Suppressor macrophage (primary cell): Measurements from ENCODE around the gene HNRNPA3.
"Not testable (repeated sequence)": the region's sequence is repeated elsewhere in the genome, so short reads cannot be mapped to it uniquely, and the experiment has no call there.

ENCODE experiments used
- DNase-seq, 4 experiments: peaks; one replicate each; pipeline ENCODE4 v3.0.0-alpha.2; 2020 to 2022

The HNRNPA3 gene

DNA sequence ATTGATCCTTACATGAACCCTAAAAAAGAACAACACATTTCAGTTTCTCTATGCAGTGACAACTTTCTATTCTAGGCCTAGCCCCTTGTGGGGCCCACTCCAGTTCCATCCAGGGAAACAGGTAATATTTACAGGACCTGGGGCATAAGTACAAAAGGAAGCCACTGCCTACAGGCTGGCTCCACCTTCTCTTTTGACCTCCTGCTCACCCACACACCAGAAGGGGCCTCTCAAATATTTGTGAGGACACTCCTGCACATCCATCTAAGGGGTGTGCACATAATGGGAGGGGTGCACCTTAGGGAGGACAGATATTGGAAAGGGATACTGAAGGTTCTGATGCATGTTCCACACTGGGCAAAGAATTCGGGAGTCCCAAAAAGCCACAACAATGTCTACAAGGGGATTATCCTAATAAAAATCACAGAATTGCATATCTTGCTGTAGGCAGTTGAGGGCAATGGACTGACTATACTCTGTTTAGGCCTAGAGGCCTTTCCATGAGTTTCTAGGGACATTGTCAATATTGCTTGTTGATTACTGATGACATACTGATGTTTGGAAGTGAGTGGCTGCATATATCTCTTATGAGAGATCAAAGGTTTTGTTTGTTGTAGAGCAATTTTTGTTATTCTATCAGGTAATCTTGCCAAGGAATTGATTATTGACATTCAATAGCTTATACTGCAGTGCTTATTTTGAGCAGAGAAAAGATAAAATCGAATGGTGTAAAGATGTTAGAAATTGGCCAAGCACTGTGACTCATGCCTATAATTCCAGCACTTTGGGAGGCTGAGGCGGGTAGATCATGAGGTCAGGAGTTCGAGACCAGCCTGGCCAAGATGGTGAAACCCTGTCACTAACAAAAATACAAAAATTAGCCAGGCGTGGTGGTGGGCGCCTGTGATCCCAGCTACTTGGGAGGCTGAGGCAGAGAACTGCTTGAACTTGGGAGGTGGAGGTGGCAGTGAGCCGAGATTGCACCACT is 23.8 kb upstream of the HNRNPA3 start:
- DNase-seq = no peak

DNA sequence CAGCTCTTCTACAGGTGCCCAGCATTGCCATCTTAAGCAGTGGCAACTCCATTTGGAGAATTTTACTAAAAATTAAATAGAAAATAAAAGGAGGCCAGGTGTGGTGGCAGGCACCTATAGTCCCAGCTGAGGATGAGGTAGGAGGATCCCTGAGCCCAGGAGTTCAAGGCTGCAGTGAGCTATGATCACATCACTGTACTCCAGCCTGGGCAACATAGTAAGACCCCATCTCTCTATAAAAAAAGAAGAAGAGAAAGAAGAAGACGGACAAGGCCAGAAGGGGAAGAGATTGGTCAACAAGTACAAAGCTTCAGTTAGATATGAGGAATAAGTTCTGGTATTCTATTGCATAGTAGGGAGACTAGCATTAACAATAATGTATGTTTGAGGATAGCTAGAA is 21.7 kb upstream of the HNRNPA3 start:
- peak in 1 of 4 experiments; percentile 10 for DNase-seq

DNA sequence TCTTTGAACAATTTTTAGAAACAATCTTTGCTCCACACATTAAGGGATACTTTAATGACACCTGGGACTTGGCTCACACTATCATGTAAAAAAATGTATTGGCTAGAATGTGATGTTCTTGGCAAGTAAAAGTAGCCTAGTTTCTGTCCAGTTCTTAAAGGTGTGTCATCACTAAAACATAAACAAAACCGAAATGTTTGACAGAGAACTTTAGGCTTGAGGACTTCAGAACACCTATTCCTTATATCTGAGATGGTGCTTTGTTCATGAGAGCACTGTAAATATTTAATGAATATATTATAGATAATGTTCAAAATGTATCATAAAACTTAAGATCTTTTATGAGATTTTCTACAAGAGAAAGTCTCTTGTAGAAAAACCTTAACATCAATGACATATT is 19.8 kb upstream of the HNRNPA3 start:
- no peak for DNase-seq

DNA sequence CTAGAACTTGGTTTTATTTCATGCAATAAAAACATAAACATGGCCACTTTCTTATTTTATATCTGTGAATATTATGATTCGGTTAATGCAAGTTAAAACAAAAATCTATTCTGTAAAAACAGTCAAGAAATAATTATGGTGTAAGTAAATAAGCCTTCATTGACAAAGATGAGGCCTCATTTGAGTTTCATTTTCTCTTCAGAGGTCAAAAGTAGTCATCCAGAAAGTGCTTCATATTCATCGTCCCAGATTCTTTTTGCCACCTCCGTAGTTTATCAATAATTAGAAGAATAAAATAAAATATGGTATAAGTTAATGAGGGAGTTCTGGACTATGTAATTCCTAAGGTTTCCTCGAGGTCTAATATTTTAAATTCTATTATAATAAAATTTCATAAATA is 19.4 kb upstream of the HNRNPA3 start:
- DNase-seq = no peak

DNA sequence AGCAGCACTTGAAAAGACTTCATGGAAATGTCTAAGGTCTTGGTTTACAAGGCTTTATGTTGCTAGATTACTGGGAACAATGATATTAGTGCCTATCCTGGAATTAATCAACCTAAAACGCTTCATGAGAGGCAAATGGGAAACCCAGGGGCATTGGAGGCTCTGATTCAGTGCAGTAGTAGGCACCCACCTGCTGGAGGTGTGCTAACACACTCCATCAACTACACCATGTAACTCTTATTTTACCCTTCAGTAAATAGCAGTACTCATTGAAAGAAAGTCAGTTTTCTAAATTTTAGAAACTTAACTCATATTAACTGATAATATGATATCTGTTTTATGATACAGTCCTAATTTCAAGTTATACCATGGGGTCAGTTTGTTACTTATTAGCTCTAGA is 17.4 kb upstream of the HNRNPA3 start:
- no peak for DNase-seq

DNA sequence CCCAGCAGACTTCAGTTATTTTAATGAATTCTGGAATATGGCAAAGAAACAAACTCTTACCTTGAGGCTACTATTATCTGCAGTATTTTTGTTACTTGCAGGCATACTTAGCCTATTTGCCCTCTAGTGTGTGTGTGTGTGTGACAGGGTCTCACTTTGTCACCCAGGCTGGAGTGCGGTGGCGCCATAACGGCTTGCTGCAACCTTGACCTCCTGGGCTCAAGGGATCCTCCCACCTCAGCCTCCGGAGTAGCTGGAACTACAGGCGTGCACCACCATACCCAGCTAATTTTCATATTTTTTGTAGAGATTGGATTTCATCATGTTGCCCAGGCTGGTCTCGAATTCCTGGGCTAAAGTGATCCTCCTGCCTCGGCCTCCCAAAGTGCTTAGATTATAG is 12.2 kb upstream of the HNRNPA3 start:
- DNase-seq = not testable (repeated sequence)

DNA sequence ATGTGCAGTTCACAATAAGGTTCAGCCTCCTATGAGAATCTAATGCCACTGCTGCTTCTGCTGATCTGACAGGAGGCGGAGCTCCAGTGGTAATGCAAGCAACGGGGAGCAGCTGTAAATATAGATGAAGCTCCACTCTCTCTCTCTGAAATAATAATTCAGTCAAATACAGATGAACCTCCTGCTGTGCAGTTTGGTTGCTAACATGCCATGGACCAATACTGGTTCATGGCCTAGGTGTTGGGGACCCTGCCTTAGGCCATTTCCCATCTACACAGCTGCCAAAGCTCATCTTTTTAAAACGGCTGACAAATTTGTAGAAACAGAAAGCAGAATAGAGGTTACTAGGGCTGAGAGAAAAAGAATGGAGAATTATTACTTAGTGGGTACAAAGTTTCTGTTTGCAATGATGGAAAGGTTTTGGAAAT is 10.7 kb upstream of the HNRNPA3 start:
- no peak for DNase-seq

DNA sequence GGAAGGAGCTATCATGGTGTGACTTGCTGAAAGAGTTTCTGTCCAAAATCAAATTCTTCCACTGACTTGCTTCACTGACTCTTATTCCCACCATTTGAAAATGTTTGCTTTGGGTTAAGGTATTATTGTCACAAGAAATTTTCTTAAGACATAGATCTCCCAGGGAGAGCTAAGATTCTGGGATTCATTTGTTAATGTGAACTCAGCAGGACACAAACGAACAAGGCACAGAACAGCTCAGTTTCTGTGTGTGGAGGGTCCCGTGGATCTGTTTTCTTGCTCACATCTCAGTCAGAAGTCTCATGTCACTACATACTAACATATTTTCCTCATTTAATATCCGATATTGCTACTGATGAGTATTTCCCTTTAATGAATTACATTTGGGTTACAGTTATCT is 8.2 kb upstream of the HNRNPA3 start:
- no peak for DNase-seq

DNA sequence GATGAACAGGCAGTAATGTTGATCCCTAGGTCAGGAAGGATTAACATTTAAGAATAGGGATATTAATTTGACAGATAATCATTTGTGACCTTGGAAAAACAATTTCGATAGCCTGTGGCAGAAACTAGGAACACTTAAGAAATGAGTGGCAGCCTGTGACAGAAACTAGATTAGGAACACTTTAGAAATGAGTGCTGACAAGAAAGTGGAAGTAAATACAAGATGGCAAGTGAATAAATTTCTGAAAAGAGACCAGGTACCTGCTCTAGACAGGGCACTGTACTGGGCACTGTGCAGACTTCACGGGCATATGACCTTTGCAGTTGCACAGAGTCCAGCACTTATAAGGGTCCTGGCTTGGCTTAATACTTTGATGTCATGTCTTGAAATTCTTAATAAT is 5.5 kb upstream of the HNRNPA3 start:
- DNase-seq = no peak

DNA sequence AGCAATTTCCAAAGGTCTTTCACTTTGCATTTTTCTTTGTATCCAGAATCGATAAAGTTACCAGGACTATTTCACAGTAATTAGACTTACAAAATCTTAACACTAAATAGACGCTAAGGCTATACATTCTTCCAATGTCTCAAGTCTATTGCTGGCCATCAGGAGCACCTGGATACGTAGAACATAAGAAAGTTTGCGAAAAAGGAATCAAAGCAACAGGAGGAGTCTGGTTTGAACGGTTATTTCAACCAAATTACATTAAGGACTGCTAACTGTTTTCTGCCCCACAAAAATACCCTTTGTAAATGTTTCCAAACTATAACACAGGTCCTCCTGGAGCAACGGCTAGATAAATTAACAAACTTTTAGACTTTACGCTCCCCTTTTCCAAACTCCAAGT is 1.4 kb upstream of the HNRNPA3 start:
- no peak for DNase-seq

DNA sequence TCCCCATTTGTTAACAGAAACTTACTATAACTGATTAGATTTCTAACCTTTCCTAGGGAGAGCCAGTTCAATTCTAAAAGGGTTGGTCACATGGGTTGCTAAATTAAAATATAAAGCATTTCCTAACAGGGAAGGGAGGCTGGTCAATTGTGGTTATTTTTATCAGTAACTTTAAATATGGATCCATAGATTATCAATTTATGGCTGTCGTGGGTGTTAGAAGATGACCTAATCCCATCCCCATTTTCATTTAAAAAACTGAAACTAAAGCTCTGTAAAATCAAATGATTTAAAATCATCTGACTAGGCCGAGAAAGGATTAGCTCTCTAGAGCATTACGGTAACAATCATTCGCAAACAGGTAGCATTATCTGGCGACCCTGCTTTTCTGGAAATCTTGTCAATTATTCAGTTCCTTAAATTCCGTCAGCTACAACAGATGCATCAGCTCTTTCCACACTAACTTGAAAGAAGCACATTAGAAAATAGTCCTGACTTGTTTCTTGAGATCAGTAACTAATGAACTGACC is 953 bp upstream of the HNRNPA3 start:
- DNase-seq = peak in 1 of 4 experiments; percentile 19

DNA sequence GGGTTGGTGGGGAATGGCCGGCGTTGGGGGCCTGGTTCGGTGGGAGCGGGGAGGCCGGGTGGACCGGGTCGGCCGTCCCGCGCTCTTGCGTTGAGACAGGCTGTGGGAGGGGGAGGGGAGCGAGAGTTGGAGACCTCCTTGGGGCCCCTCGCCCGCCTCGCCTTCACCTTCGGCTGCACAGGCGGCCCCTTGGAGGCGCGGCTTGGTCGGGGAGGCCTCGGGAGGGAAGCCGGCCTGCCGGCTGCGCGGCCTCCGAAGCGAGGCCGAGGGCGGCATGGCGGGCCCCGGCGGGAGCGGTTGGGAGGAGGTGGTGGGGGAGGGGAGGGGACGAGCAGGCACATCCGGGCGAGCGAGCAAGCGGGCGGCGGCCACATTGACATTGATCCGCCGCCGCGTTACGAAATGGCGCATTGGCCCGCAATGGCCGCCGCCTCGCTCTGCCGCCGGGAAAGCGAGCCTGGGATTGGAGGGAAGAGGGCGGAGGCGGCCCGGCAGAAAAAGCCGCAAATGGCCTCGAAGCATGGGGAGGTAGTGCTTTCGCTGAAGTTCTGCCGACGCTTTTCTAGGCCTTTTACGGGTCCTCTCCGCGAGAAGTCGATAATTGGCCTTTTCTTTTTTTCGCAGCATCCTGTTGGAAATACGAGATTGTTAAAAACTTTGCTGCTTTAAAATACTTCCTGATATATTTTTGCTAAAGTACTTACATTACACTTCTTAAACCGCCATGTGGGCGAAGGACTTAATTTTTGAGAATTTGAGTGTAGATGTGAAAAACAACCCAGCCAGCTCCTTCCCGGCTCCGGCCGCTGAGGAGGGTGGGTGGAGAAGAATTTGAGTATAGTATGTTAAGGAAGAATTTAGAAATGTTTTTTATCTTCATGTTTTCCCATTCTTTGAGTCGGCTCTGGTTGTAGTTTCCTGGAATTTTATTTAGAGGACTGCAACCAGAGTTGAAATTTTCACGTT is 580 bp downstream of the HNRNPA3 start:
- DNase-seq = peak; percentile 97

DNA sequence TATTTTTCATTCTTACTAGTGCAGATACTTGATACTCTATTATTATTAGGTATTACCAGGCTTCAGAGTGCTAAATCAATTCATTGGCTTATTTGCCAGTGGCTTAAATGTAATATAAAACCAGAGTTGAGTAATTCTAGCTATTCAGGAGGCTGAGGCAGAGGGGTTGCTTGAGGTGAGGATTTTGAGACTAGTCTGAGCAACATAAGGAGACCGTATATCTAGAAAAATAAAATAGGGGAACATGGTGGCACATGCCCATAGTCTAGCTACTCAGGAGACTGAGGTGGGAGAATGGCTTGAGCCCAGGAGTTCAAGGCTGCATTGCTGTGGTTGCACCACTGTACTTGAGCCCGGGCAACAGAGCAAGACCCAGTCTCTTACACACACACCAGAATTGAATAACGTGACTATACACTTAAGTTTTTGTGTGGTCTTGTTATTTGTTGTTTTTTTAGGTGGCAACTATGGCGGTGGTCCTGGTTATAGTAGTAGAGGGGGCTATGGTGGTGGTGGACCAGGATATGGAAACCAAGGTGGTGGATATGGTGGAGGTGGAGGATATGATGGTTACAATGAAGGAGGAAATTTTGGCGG is 4.8 kb downstream of the HNRNPA3 start:
- DNase-seq = no peak

DNA sequence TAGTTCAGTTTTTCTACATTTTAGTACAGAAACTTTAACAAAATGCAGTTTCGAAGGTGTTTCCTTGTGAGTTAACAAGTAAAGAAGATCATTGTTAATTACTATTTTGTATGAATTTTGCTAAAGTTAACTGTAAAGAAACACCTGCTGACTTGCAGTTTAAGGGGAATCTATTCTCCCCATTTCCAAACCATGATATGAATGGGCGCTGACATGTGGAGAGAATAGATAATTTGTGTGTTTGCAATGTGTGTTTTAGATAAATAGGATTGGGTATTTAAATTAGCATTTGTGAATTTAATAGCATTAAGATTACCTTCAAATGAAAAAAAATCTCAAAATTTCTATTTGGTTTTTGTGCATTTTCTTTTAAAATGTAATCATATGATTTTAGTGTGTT is 7.2 kb downstream of the HNRNPA3 start:
- not testable (repeated sequence) for DNase-seq

DNA sequence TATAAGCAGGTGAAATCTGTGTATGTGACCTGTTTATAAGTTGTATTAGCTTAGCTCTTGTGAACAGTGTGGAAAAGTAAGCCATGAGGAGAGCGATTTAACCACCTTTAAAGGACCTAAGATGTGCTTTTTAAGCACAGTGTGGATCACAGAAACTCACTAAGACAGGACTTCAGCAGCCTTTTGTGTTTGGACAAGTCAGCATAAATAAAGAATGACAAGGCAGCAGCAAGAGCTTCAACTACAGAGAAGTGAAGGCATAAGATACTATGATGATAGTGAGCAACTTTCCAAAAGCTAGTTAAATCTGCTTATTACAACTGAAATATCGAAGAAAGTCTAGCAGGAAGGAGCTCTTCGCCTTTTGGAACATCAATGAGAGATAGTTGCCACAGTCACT is 8.9 kb downstream of the HNRNPA3 start:
- no peak for DNase-seq

DNA sequence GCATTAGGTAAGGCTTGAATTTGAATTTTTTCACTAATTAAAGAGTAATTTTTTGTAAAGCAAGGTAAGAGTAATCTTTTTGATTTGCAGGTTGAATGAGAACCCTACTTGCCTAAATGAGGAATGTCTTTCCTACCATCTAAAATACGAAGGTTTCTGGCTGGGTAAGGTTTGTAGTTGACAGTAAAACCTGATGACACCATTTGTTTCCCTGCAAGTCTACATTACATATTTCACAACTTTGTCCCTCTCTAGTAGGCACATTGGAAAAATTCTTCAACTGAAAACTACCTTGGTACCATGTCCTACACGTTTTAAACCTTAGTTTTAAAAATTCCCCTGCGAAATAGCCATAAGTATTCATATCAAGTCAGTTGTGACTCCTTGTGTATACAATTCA is 9.4 kb downstream of the HNRNPA3 start:
- no peak for DNase-seq

DNA sequence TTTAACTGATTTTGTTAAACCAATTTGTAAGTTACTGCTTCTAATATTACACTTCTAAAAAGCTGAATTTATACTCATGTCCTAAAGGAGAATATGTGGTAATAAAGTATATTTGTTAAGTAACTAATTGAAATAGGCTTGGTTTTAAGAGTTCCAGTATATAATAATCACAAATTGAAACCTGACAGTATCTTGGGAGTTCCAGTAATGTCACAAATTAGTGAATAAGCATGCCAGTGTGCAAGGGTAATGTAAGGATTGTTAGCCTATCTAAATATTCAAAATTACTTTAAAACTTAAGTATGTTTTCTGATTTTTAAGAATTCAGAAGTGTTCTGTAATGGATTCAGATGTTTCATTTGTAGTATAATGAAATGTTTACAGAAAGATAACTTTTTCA is 10.8 kb downstream of the HNRNPA3 start:
- not testable (repeated sequence) for DNase-seq

DNA sequence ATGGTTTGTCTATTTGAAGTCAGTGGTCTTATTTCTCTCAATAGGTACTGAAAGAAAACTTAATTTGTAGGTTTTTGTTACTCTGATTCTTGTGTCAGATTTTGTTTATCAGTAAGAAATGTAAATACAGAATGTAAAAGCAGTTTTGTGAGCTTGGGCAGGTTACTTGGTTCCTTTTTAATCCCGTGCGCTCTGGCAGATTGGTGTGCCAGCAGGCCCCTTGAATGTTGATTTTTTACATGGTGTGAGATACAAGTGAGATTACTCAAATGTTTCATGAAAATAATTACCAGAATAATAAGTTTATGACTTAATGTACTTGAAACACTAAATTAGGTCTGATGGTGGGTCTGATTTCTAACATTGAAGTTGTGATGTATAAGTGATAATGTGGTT is 13.4 kb downstream of the HNRNPA3 start:
- no peak for DNase-seq

DNA sequence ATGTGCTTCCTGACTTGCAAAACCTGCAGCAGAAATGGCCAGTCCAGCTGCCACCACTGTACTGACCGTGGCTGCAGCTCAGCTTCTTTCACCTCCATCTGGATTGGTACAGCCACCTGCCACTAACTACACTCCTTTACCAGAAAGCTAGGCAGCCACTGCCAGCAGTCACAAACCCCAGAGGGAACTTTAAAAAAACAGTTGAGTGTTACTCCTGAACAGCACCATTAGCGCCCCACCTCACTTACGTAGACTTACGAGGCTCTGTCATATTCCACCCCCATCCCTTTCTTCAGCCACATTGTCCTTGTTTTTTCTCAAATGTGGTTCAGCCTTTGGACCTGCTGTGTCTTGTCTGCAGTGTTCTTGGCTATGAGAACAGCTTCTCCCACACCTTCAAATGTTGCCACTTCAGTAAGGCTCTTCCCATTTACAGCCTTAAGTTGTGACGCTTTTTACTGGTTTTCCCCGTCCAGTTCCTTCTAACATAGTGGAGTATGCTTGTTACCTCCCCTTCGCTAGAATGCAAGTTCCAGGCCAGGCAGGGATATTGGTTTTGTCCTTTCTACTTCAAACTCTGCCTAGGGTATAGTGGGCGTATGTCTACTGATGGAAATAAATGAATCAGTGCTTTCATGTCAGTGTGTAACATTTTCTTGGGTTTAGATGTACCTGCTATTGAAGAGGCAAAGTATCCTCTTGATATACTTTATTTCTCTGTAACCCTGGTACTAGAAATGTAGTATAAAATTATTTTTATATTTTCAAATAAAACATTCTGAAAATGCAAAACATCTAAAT is 17.0 kb downstream of the HNRNPA3 start:
- DNase-seq = no peak

DNA sequence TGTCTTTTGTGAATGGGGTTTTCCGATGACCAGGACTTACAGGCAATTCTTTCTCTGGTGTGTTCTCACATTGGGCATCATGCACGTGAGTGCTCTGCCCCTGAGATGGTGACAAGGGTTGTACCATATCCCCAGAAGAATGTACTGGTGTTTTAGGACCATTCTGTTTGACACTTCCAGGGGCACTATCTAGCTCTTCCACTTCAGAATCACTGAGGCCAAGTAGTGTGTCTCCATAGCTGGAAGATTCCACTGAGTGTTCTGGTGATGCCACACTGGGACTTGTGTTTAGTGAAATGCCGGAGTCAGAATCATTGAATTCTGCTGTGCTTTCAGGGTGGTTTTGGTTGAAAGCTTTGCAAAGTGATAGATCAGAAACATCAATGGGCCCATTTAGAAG is 18.7 kb downstream of the HNRNPA3 start:
- DNase-seq = no peak

DNA sequence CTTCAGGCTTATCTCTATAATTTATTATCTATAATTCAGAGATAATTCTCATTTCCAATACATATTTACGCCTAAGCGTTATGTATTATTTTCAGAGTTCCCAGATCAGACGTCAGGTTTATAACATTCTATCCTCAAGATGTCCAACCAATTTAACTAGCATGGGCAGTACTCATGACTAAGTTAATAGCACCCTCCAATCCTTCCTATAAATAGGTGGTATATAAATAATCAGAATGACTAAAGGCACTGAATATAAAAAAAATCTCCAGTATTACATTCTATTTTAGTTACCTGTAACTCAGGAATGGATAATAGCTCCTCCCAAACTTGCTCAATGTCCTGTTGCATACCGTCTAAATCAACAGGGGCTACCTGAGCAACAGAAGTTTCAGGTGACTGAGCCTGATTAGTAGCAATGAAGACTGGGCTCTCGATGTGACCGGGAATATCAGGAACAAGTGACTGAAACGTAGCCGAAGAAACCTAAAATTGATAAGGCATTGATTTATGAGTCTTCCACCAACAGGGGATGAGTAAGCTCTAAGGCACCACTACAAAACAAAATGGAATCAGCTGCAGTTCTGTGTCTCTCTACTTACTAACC is 19.6 kb downstream of the HNRNPA3 start:
- DNase-seq = no peak
